Caco-2 (cell line): ENCODE data around the gene NUP133. TPM values are rescaled to one million over a fixed set of nuclear protein-coding genes. Genes with fewer than 3 reads are reported as not detected.

ENCODE experiments used
- BruUV-seq: library from RNA; stranded (reverse); fragments of 400-500 nt; replicated peaks from 2 replicates; lab custom pipeline; 2021; lab: Mats Ljungman, UMichigan
- CTCF ChIA-PET: fragments of 300-600 bp; sonication (Branson Sonifier 250); formaldehyde crosslinking; loops from one replicate; lab custom pipeline; 2022; ENCODE audit warnings: antibody characterized with exemption; lab: Charles Lee
- POLR2A ChIA-PET: fragments of 300-600 bp; sonication (Branson Sonifier 250); formaldehyde crosslinking; loops from one replicate; lab custom pipeline; 2022; ENCODE audit warnings: antibody characterized with exemption; lab: Charles Lee
- DNase-seq, 2 experiments: peaks; one replicate each; pipeline versions ENCODE4 v3.0.0 to v3.0.0-alpha.2; 2020 to 2022
- H3K27me3 ChIP-seq: replicated peaks from 2 replicates; pipeline ENCODE4 v1.6.0; 2011; ENCODE audit warnings: low read length; ENCODE audit not compliant: control insufficient read depth, insufficient read depth
- H3K36me3 ChIP-seq: 2 replicates; pipeline ENCODE4 v1.5.1; 2011; ENCODE audit warnings: low read length; ENCODE audit not compliant: control insufficient read depth, insufficient read depth
- H3K4me1 ChIP-seq: fragments of 250-450 bp; sonication (Bioruptor Pico); 2 replicates; pipeline ENCODE4 v1.5.1; 2020; ENCODE audit warnings: mild to moderate bottlenecking
- H3K4me3 ChIP-seq: 2 replicates; pipeline ENCODE4 v1.5.1; 2011; ENCODE audit warnings: low read depth, mild to moderate bottlenecking, control low read depth, low read length
- H3K9me3 ChIP-seq: fragments of 250-450 bp; sonication (Bioruptor Pico); 2 replicates; pipeline ENCODE4 v1.5.1; 2020; ENCODE audit warnings: mild to moderate bottlenecking, moderate library complexity
- H3K27ac Mint-ChIP-seq: one replicate; pipeline ENCODE4 v1.8.0; 2022; ENCODE audit warnings: mixed read lengths; ENCODE audit not compliant: unreplicated experiment
- H3K27me3 Mint-ChIP-seq: one replicate; pipeline ENCODE4 v1.8.0; 2022; ENCODE audit warnings: mixed read lengths; ENCODE audit not compliant: insufficient read depth, unreplicated experiment
- H3K36me3 Mint-ChIP-seq: one replicate; pipeline ENCODE4 v1.8.0; 2022; ENCODE audit warnings: mild to moderate bottlenecking, mixed read lengths; ENCODE audit not compliant: insufficient read depth, unreplicated experiment
- H3K4me1 Mint-ChIP-seq: one replicate; pipeline ENCODE4 v1.8.0; 2022; ENCODE audit warnings: low read depth, mixed read lengths; ENCODE audit not compliant: unreplicated experiment
- H3K4me3 Mint-ChIP-seq: one replicate; pipeline ENCODE4 v1.8.0; 2022; ENCODE audit warnings: mild to moderate bottlenecking, moderate library complexity, mixed read lengths; ENCODE audit not compliant: unreplicated experiment
- H3K9me3 Mint-ChIP-seq: one replicate; pipeline ENCODE4 v1.8.0; 2022; ENCODE audit warnings: mixed read lengths; ENCODE audit not compliant: unreplicated experiment
- CTCF ChIP-seq, 2 experiments: fragments of 200-600 bp in 1 of 2; IDR thresholded peaks; 1 replicate in 1 of 2; 2 replicates in 1 of 2; pipeline versions ENCODE4 v1.5.1 to v1.8.0; 2011 to 2022; ENCODE audit warnings: antibody characterized with exemption in 1 of 2, control low read depth in 1 of 2, inconsistent platforms in 1 of 2, low read depth in 1 of 2, low read length in 1 of 2, mild to moderate bottlenecking in 1 of 2, moderate library complexity in 1 of 2; ENCODE audit not compliant: insufficient read depth in 1 of 2, severe bottlenecking in 1 of 2, unreplicated experiment in 1 of 2
- intact Hi-C: fragments of 100-400 bp; cut with micrococcal nuclease; formaldehyde crosslinking; loops from one replicate; pipeline ENCODE4 v1.10.0; 2022; ENCODE audit not compliant: unreplicated experiment
- total RNA-seq: library from RNA; stranded (reverse); gene quantifications from 2 replicates; pipeline ENCODE4 v1.2.3, GENCODE V29; 2022

Gene NUP133
- total RNA-seq, 1 experiment from 2014 or later: 54.5 TPM

GRCh38 chr1:229448845-229449244 is 59.3 kb downstream of the NUP133 start:
- no peak overlapping the region for H3K27ac Mint-ChIP-seq
- no peak overlapping the region for H3K4me3 ChIP-seq
- no peak for TF ChIP-seq CTCF (IDR thresholded peaks at IDR 0.05; ENCODE audit: insufficient read depth in 1 of 2, low read depth in 1 of 2, low read length in 1 of 2, severe bottlenecking in 1 of 2, unreplicated experiment in 1 of 2)
- H3K36me3 Mint-ChIP-seq: peaks cover 48% of the 10 kb centered on the region
- no peak for DNase-seq
- no peaks in the 10 kb centered on the region for H3K9me3 Mint-ChIP-seq
- CTCF ChIA-PET: no interaction called here
- no peaks in the 10 kb centered on the region for H3K9me3 ChIP-seq
- BruUV-seq: no TSS peak
- intact Hi-C loops: no loop called here
- POLR2A ChIA-PET: no interaction called here
- no peaks in the 10 kb centered on the region for H3K27me3 ChIP-seq
- no peak overlapping the region for H3K4me3 Mint-ChIP-seq
- H3K36me3 ChIP-seq: no peaks in the 10 kb centered on the region; the same call in 1 of the 2 replicates
- H3K4me1 ChIP-seq: no peaks in the 10 kb centered on the region
- no peaks in the 10 kb centered on the region for H3K27me3 Mint-ChIP-seq
- no peaks in the 10 kb centered on the region for H3K4me1 Mint-ChIP-seq

DNA sequence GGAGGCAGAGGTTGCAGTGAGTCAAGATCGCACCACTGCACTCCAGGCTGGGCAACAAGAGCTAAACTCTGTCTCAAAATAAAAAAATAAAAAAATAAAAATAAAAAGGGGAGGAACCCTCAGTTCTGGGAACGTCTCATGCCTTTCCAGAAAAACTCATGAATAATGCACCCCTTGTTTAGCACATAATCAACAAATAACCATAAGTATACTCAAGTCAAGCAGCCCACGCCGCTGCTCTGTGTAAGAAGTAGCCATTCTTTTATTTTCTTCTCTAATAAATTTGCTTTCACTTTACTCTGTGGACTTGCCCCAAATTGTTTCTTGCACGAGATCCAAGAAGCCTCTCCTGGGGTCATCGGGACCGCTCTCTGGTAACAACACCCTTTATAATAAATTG is 59.8 kb downstream of the NUP133 start:
- H3K4me1 ChIP-seq: no peaks in the 10 kb centered on the region
- ChIA-PET POLR2A (no interaction called here), CTCF (no interaction called here)
- no peaks in the 10 kb centered on the region for H3K9me3 Mint-ChIP-seq
- no peak for DNase-seq
- intact Hi-C loops: no loop called here
- no peaks in the 10 kb centered on the region for H3K9me3 ChIP-seq
- no peak for TF ChIP-seq CTCF (IDR thresholded peaks at IDR 0.05; ENCODE audit: insufficient read depth in 1 of 2, low read depth in 1 of 2, low read length in 1 of 2, severe bottlenecking in 1 of 2, unreplicated experiment in 1 of 2)
- H3K36me3 ChIP-seq: no peaks in the 10 kb centered on the region; the same call in 1 of the 2 replicates
- no TSS peak for BruUV-seq
- H3K27me3 ChIP-seq: no peaks in the 10 kb centered on the region
- H3K4me3 Mint-ChIP-seq: no peak overlapping the region
- H3K27ac Mint-ChIP-seq: no peak overlapping the region
- H3K4me1 Mint-ChIP-seq: no peaks in the 10 kb centered on the region
- peaks cover 48% of the 10 kb centered on the region for H3K36me3 Mint-ChIP-seq
- H3K4me3 ChIP-seq: no peak overlapping the region
- no peaks in the 10 kb centered on the region for H3K27me3 Mint-ChIP-seq

DNA sequence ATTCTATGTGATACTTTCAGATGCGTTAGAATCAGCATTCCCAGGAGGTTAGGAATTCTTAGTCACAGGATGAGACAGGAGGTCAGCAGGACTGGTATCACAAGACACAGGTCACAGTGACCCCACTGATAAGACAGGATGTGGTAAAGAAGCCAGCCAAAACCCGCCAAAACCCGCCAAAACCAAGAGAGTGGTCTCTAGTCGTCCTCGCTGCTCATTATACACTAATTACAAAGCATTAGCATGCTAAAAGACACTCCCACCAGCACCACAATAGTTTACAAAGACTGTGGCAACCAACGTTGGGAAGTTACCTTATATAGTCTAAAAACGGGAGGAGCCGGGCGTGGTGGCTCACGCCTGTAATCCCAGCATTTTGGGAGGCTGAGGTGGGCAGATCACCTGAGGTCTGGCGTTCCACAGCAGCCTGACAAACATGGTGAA is 60.3 kb downstream of the NUP133 start:
- Mint-ChIP-seq H3K27me3 (no peaks in the 10 kb centered on the region), H3K9me3 (no peaks in the 10 kb centered on the region), H3K27ac (no peak overlapping the region), H3K4me1 (no peaks in the 10 kb centered on the region), H3K36me3 (peaks cover 54% of the 10 kb centered on the region), H3K4me3 (no peak overlapping the region)
- no peak overlapping the region for H3K4me3 ChIP-seq
- no peak for TF ChIP-seq CTCF (IDR thresholded peaks at IDR 0.05; ENCODE audit: insufficient read depth in 1 of 2, low read depth in 1 of 2, low read length in 1 of 2, severe bottlenecking in 1 of 2, unreplicated experiment in 1 of 2)
- H3K4me1 ChIP-seq: no peaks in the 10 kb centered on the region
- H3K27me3 ChIP-seq: no peaks in the 10 kb centered on the region
- H3K36me3 ChIP-seq: no peaks in the 10 kb centered on the region; the same call in 1 of the 2 replicates
- CTCF ChIA-PET: no interaction called here
- intact Hi-C loops: no loop called here
- BruUV-seq: no TSS peak
- POLR2A ChIA-PET: no interaction called here
- no peak for DNase-seq
- H3K9me3 ChIP-seq: no peaks in the 10 kb centered on the region
